Activated CD4-positive, alpha-beta T cell treated with anti-CD3 and anti-CD28 coated beads, Interleukin-10, Interleukin-2, amounts not matched to agents 100 ng/mL and 50 ng/mL, durations not matched to agents 16 hours and 8 hours (primary cell): ENCODE results near the gene ANGPTL5.
"Not testable (repeated sequence)": the region's sequence is repeated elsewhere in the genome, so short reads cannot be mapped to it uniquely, and the experiment has no call there.

Experiments used
- DNase-seq: peaks from one replicate; pipeline ENCODE4 v3.0.0-alpha.2; 2020

Gene ANGPTL5

GRCh38 chr11:101881586-101881985 lies 34.7 kb downstream of the ANGPTL5 start:
- DNase-seq: no peak

- DNase-seq: peak; percentile 26
Measured at GRCh38 chr11:101880222-101880621, 36.1 kb downstream of the ANGPTL5 start.

DNA sequence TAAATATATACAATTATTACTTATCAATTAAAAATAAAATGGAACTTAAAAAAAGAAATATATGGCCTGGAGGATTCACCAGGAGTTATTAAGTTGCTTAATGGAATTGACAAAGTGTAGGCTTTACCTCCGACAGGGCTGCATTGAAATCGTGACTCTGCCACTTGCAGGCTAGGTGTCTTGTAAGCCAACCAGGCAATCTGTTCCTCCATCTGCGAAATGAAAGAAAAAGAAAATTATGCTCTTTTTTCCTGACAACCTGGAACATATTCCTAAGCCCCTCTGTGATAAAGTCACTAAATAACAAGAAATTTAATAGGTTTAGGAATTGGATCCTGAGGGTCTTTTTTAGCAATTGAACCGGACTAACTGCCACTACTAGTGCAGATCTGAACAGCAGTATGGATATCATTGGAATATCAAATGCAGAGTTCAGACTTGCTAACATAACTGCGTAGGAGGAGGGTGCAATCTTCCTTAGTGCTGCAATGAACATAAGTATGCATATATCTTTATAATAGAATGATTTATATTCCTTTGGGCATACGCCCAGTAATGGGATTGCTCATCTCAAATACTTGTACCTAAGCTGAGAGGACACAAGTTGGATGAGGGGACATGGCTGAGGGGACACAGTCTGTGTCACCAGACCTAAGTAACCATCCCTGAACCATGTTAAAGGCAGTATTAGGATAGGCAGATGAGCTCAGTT lies 44.0 kb downstream of the ANGPTL5 start:
- no peak for DNase-seq

- DNase-seq: no peak
Measured at GRCh38 chr11:101870510-101870909, 45.8 kb downstream of the ANGPTL5 start.

DNA sequence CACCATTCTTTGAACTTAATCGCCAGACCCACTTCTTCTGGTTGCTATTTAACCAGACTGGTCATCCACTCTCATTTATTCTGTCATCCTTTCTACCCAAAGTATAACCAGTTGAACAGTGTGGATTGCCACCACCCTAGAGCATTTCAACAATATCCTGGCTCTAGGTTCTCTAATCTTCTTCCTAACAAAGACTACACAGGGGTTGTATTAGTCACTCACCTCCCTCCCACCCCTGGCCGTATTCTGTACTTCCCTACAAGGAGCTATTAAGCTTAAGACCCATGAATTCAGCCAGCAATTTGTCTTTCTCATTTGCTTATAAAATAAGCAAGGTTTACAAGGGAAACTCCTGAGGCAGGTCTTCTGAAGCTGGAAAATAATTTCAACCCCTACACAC lies 48.4 kb downstream of the ANGPTL5 start:
- DNase-seq: no peak

GRCh38 chr11:101866619-101867491 lies 49.5 kb downstream of the ANGPTL5 start:
- DNase-seq: no peak

GRCh38 chr11:101864098-101864497 lies 52.2 kb downstream of the ANGPTL5 start:
- no peak for DNase-seq

DNA sequence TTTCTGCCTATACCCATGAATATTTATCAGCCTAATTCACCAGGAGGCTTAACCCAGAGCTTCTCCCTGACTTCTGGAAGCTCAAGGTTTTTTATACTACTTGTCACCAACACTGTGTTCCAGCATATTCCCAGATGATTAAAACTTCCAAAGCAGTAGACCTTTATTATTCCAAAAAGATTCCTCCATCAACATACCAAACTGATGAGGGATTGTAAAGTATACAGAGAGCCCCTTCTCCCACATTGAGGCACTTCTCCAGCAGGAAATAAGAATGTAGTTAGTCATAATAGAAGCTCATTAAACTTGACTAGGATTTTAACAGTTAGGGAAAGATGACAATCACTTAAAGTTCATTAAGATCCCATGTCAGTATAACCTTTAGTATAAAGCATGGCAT lies 53.0 kb downstream of the ANGPTL5 start:
- no peak for DNase-seq

- no peak for DNase-seq
Measured at GRCh38 chr11:101862391-101863233, 53.7 kb downstream of the ANGPTL5 start.

DNA sequence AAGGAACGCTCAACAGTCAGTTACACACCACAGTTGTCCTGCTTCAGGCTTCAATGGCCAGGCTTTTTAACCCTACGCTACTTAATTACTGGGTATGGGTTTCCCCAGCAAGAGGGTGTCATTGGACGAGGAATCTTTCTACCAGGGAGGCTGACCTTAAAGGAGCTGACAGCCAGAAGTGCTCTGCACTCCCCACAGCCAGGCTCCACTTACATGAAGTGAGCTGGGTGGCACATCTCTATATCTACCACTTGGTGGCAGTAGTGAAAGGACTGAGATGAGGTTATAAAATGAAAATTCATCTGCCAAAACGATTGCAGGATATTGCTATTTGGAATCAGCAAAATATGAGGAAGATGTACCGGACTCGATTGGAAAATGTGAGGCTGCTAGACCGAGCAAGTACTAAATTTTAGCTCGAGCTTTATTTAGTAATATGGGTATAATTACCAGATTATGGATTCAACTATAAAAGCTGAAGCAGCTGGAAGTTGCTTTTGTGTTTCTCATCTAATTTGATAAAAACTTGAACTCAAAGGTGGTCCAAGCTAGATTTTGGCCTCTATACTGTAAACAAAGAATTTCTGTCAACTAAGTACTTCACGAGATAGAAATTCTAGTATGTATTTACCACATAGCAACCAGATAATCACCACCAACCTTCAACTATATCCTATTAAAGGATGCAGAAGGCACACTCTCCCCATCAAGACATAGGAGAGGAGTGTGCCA lies 55.5 kb downstream of the ANGPTL5 start:
- DNase-seq: peak; percentile 47

DNA sequence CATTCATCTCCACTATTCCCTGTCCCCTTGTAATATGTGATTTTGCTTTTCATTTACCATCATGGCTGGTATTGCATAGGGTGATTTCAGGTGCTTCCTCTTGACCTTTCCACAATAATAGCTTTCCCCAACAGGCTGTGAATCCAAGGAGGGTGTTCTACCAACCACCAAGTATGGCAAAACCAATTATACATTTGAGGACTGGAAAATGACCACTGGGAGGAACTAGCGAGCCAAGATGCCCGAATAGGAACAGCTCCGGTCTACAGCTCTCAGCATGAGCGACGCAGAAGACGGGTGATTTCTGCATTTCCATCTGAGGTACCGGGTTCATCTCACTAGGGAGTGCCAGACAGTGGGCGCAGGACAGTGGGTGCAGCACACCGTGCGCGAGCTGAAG lies 64.1 kb downstream of the ANGPTL5 start:
- not testable (repeated sequence) for DNase-seq

DNA sequence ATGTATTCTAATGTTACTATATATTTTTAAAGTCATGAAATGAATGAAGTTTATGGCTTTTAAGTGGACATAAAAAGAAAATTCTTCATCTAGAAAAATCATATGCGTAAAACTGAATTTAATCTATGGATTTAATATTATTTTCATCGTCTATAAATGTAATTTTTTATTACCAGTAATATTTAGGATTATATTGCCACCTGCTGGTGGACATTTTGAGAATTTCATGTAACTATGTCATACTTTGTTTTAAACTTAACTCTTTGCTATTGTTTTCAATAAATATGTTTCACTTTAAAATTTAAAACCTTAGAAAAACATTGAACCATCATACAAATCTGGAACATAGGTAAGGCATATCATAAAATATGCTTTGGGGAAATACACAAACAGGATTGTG lies 68.1 kb downstream of the ANGPTL5 start:
- no peak for DNase-seq

DNA sequence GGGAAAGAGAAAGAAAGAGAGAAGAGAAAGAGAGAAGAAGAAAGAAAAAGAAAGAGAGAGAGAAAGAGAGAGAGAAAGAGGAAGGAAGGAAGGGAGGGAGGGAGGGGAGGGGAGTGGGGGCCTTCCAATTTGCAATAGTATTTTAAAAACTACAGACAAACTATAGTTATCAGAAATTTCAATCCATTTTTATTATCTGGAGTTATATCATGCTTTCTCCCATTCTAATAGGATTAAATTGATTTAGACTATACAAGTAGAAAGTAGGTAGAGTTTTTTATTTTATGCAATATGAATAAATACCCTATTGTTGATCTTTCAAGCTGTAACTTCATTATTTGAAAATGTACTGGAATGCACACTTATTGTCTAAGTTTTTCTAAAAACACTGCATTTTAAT lies 71.7 kb downstream of the ANGPTL5 start:
- DNase-seq: no peak

DNA sequence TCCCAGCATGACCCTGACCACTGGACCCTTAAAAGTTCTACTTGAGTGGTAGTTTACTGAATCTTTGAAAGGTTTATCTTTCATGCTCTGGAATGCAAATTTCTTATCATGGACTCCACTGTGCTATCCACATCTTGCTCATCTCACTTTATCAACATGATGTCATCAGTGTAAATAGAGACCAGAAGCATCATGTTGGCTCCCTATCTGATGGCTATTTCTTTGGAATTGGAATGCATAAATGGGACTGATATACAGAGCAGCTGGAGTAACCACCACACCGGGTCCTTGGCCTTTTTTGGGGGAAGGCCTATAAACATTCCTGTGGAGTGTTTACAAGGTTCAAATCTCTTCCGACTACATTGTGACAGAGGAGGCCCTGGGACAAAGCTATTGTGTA lies 75.6 kb downstream of the ANGPTL5 start:
- no peak for DNase-seq
